SK-N-MC (cell line): Measurements from ENCODE around the gene TICRR.

Experiments
- DNase-seq: peaks from one replicate; pipeline ENCODE4 v3.0.0-alpha.2; 2011; ENCODE audit warnings: low read depth, low spot score
- H3K27ac ChIP-seq: fragments of 200-600 bp; sonication (generic); 2 replicates; pipeline ENCODE4 v1.5.1; 2016; ENCODE audit warnings: mixed run types
- H3K36me3 ChIP-seq: fragments of 200-600 bp; sonication (generic); 2 replicates; pipeline ENCODE4 v1.6.1; 2017; ENCODE audit warnings: antibody characterized with exemption, low read length, mixed read lengths; ENCODE audit not compliant: insufficient read depth
- H3K4me3 ChIP-seq: fragments of 200-600 bp; sonication (generic); 2 replicates; pipeline ENCODE4 v1.5.1; 2016
- H3K9ac ChIP-seq: fragments of 200-600 bp; sonication (generic); 2 replicates; pipeline ENCODE4 v1.8.0; 2017; ENCODE audit warnings: mixed run types, mixed read lengths; ENCODE audit not compliant: insufficient read length
- H3K9me3 ChIP-seq: fragments of 200-600 bp; sonication (generic); 2 replicates; pipeline ENCODE4 v1.6.1; 2017; ENCODE audit warnings: low read depth, mild to moderate bottlenecking, antibody characterized with exemption, low read length, moderate library complexity, mixed read lengths
- EZH2 ChIP-seq: fragments of 200-600 bp; sonication (generic); IDR thresholded peaks from one replicate; pipeline ENCODE4 v1.6.1; 2017; ENCODE audit warnings: antibody characterized with exemption
- FOXP2 ChIP-seq: optimal IDR thresholded peaks from 2 replicates; pipeline ENCODE3; 2011; ENCODE audit warnings: mild to moderate bottlenecking, moderate library complexity; ENCODE audit not compliant: insufficient read depth; ENCODE audit errors: extremely low read length, control extremely low read depth
- POLR2AphosphoS5 ChIP-seq: IDR thresholded peaks from 2 replicates; pipeline ENCODE4 v1.6.1; 2012; ENCODE audit warnings: mild to moderate bottlenecking, low read depth, low read length, borderline replicate concordance

The TICRR gene

GRCh38 chr15:89630260-89630659 is 55.0 kb downstream of the TICRR start:
- no peak for DNase-seq
- Histone ChIP-seq H3K27ac (peak overlapping the region; percentile 76), H3K9me3 (no peaks in the 10 kb centered on the region), H3K36me3 (peaks cover 85% of the 10 kb centered on the region), H3K9ac (no peak overlapping the region), H3K4me3 (no peak overlapping the region)
- no peak; the same call in 1 of the 2 replicates for TF ChIP-seq POLR2AphosphoS5
- TF ChIP-seq EZH2: no peak
- TF ChIP-seq FOXP2: no peak

GRCh38 chr15:89630974-89631901 is 56.0 kb downstream of the TICRR start:
- DNase-seq: no peak
- H3K9ac ChIP-seq: no peak overlapping the region
- H3K9me3 ChIP-seq: no peaks in the 10 kb centered on the region
- no peak; the same call in 1 of the 2 replicates for TF ChIP-seq POLR2AphosphoS5
- no peak for TF ChIP-seq EZH2
- no peak for TF ChIP-seq FOXP2
- peak overlapping the region; percentile 76 for H3K27ac ChIP-seq
- no peak overlapping the region for H3K4me3 ChIP-seq
- peaks cover 75% of the 10 kb centered on the region for H3K36me3 ChIP-seq

DNA sequence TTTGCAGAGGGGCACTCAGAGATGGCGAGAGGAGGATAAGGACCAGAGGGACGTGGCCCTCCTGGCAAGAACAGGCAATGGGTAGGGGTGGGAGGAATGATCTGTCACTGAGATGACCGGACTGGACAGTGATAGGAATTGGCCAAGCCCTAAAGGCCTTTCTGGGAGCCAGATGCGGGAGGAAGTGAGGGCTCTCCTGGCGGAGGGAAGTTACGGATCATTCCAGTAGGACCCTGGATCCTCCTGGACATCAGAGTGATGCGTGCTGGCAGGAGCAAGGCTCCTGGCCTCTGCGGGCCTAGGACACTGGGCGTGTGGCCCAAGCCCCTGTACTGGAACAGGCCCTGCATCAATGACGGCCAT is 56.6 kb downstream of the TICRR start:
- Histone ChIP-seq H3K4me3 (no peak overlapping the region), H3K27ac (no peak overlapping the region), H3K9ac (no peak overlapping the region), H3K9me3 (no peaks in the 10 kb centered on the region), H3K36me3 (peaks cover 69% of the 10 kb centered on the region)
- TF ChIP-seq POLR2AphosphoS5 (peak; percentile 49), FOXP2 (no peak)
- no peak for DNase-seq

- Histone ChIP-seq H3K4me3 (no peak overlapping the region), H3K27ac (0 out of 2 replicates have a peak overlapping the region, but pooled peaks have one; percentile 13), H3K9me3 (no peaks in the 10 kb centered on the region), H3K9ac (no peak overlapping the region), H3K36me3 (peaks cover 60% of the 10 kb centered on the region)
- no peak for DNase-seq
- TF ChIP-seq FOXP2: no peak
- TF ChIP-seq POLR2AphosphoS5: no peak
- no peak for TF ChIP-seq EZH2
Observed at GRCh38 chr15:89632563-89633430, 57.5 kb downstream of the TICRR start.

- Histone ChIP-seq H3K4me3 (no peak overlapping the region), H3K9ac (no peak overlapping the region), H3K27ac (no peak overlapping the region), H3K9me3 (no peaks in the 10 kb centered on the region), H3K36me3 (peaks cover 52% of the 10 kb centered on the region)
- no peak for DNase-seq
- no peak for TF ChIP-seq POLR2AphosphoS5
- no peak for TF ChIP-seq FOXP2
- no peak for TF ChIP-seq EZH2
Observed at GRCh38 chr15:89633585-89633984, 58.3 kb downstream of the TICRR start.

GRCh38 chr15:89640245-89640644 is 65.0 kb downstream of the TICRR start:
- Histone ChIP-seq H3K36me3 (peaks cover 41% of the 10 kb centered on the region), H3K9ac (no peak overlapping the region), H3K4me3 (no peak overlapping the region), H3K9me3 (no peaks in the 10 kb centered on the region), H3K27ac (no peak overlapping the region)
- no peak for DNase-seq
- no peak for TF ChIP-seq POLR2AphosphoS5
- no peak for TF ChIP-seq FOXP2
- no peak for TF ChIP-seq EZH2

DNA sequence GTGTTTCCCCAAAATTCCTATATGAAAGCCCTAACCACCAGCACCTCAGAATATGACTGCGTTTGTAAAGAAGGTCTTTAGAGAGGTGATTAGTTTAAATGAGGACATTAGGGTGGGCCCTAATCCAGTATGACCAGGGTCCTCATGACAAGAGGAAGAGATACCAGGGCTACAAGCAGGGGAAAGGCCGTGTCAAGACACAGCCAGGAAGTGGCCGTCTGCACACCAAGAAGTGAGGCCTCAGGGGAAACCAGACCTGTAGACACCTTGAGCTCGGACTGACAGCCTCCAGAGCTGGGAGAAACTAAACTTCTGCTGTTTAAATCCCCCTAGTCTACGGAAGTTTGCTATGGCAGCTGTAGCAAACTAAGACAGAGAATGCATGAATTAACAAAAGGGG is 65.8 kb downstream of the TICRR start:
- Histone ChIP-seq H3K4me3 (no peak overlapping the region), H3K36me3 (peaks cover 48% of the 10 kb centered on the region), H3K9me3 (no peaks in the 10 kb centered on the region), H3K9ac (no peak overlapping the region), H3K27ac (no peak overlapping the region)
- TF ChIP-seq FOXP2: no peak
- no peak for TF ChIP-seq EZH2
- no peak for TF ChIP-seq POLR2AphosphoS5
- DNase-seq: no peak

GRCh38 chr15:89642106-89642505 is 66.8 kb downstream of the TICRR start:
- Histone ChIP-seq H3K27ac (no peak overlapping the region), H3K9ac (no peak overlapping the region), H3K36me3 (peaks cover 56% of the 10 kb centered on the region), H3K9me3 (no peaks in the 10 kb centered on the region), H3K4me3 (no peak overlapping the region)
- no peak for DNase-seq
- TF ChIP-seq FOXP2 (no peak), EZH2 (no peak), POLR2AphosphoS5 (no peak)
